GM12891 (cell line): ENCODE results near the gene ANKDD1B.

ENCODE experiments used
- POLR2A ChIP-seq: IDR thresholded peaks from 2 replicates; pipeline ENCODE4 v1.6.1; 2011; ENCODE audit warnings: low read depth, low read length, control low read depth
- POLR2AphosphoS5 ChIP-seq: IDR thresholded peaks from 2 replicates; pipeline ENCODE4 v1.6.1; 2011; ENCODE audit warnings: low read depth, low read length, control low read depth
- POU2F2 ChIP-seq: IDR thresholded peaks from 2 replicates; pipeline ENCODE4 v1.6.1; 2011; ENCODE audit warnings: low read depth, mild to moderate bottlenecking, control low read depth, low read length, moderate library complexity
- TAF1 ChIP-seq: IDR thresholded peaks from 2 replicates; pipeline ENCODE4 v1.6.1; 2011; ENCODE audit warnings: low read depth, low read length, control low read depth

DNA sequence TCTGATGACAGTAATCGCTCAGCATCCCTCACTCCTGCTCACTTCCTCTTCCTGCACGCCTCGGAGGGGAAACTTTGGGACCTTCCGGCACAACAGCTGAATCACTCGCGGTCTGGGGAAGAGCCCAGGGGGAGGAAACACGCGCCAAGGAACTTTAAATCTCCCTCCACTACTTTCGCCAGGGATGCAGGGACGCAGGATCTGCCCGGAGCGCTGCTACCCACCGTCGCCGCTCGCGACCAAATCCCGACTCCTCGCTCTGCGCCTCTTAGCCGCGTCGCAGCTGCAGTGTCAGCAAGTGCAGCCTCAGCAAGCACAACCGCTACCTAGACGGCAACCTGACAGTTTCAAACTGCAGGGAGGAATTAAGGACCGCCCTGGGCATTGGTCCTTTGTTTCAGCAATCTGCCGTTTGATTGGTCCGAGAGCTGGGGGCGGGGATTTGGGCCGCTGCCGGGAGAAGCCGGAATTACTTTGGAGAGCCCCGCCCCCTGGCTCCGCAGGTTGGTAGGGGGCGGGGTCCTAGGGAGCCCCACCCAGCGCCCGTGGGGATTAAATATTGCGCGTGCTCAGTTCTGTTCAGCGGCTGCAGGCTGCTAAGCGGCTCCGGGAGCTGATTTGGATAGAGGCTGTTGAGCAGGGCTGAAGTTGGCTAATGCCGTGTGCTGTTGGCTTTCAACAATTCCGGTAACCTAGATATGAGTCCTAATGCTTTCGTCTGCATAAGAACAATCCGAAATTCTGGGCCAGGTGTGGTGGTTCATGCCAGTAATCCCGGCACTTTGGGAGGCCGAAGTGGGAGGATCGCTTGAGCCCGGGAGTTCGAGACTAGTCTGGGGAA, 106.0 kb downstream of the ANKDD1B start, which contains the start of gene POC5:
- TF ChIP-seq POLR2AphosphoS5 (peak; percentile 97), POU2F2 (0 out of 2 replicates have a peak, but pooled peaks have one; percentile 16), POLR2A (peak; percentile 97), TAF1 (peak; percentile 83)
